Right cardiac atrium (tissue), 5 donors: ENCODE measurements around the gene LRRC10B. TPM values are rescaled to one million over a fixed set of nuclear protein-coding genes. Genes with fewer than 3 reads are reported as not detected.

Source experiments
- ATAC-seq, 2 donors: fragments of 200-7000 bp; cut with Tn5 transposase; one replicate each; pipeline versions ENCODE4 v1.8.0 to v1.9.1; 2020; ENCODE audit warnings: moderate library complexity in 2 of 2, mild to moderate bottlenecking in 1 of 2
- DNase-seq, 3 donors: peaks; one replicate each; pipeline ENCODE4 v3.0.0-alpha.2; 2020
- H3K27ac ChIP-seq: one replicate; pipeline ENCODE4 v1.5.1; 2013; ENCODE audit warnings: mild to moderate bottlenecking, low read length, control low read depth, moderate library complexity
- H3K27me3 ChIP-seq: one replicate; pipeline ENCODE4 v1.6.1; 2013; ENCODE audit not compliant: control insufficient read depth, insufficient read depth
- H3K4me1 ChIP-seq: one replicate; pipeline ENCODE4 v1.6.1; 2013; ENCODE audit warnings: low read length; ENCODE audit not compliant: control insufficient read depth, insufficient read depth
- H3K4me3 ChIP-seq: one replicate; pipeline ENCODE4 v1.5.1; 2013; ENCODE audit warnings: low read length, control low read depth
- H3K9me3 ChIP-seq: one replicate; pipeline ENCODE4 v1.6.1; 2013; ENCODE audit warnings: low read length; ENCODE audit not compliant: control insufficient read depth
- WGBS: extraction: QIAGEN DNeasy Blood & Tissue Kit; methylation state at CpG from one replicate; pipeline ENCODE4 v1.1.7; 2013; 5-methylcytosine and 5-hydroxymethylcytosine counted together
- intact Hi-C, 4 donors: fragments of 100-400 bp; cut with DNase I; formaldehyde crosslinking; loops; one replicate each; pipeline versions ENCODE4 v1.11.0 to v1.14.0; 2022 to 2023
- polyA plus RNA-seq: library from polyadenylated mRNA; stranded (reverse); fragments of 200-250 nt; gene quantifications from one replicate; pipeline ENCODE4 v1.2.3, GENCODE V29; 2013
- total RNA-seq, 4 donors: library from RNA; stranded (reverse); fragmentation: NEBNext Ultra II Directional; extraction: Animal tissue kit (Norgen Biotek cat#: 25700); gene quantifications; one replicate each; pipeline ENCODE4 v1.2.1, GENCODE V29; 2021
- donor health status: healthy with polysubstance abuse.
- donor health status: DM: no; HTN: yes; CAD: no.
- donor health status: DM: no; HTN: no; CAD: no.
- donor health status: DM: no; HTN: yes; CAD: no; lungs with severe emphysema.
- donor health status: DM: yes; HTN: yes; CAD: no.

Gene LRRC10B
- total and polyA plus RNA-seq, 5 donors = 0.09 to 0.86 (median 0.57) TPM

- peaks cover 8% of the 10 kb centered on the region for H3K4me1 ChIP-seq
- intact Hi-C loops = no loop called here
Measured at GRCh38 chr11:61540528-61540927, 32.0 kb downstream of the LRRC10B start.

GRCh38 chr11:61541598-61541997 lies 33.0 kb downstream of the LRRC10B start:
- ATAC-seq = no peak

More at GRCh38 chr11:61540528-61540927, 32.0 kb downstream of the LRRC10B start:
- DNase-seq (no peak), ATAC-seq (no peak)
- WGBS = 57% methylated on average over 9 of the region's 9 CpGs
- no peak overlapping the region for H3K4me3 ChIP-seq
- H3K27ac ChIP-seq = no peak overlapping the region
- no peaks in the 10 kb centered on the region for H3K9me3 ChIP-seq
- no peaks in the 10 kb centered on the region for H3K27me3 ChIP-seq

GRCh38 chr11:61542024-61542461 lies 33.5 kb downstream of the LRRC10B start:
- peak in 1 of 2 donors; percentile 7 for ATAC-seq
- intact Hi-C loops = no loop called here
- H3K4me3 ChIP-seq = no peak overlapping the region
- 52% methylated on average over 19 of the region's 19 CpGs for WGBS
- no peaks in the 10 kb centered on the region for H3K27me3 ChIP-seq
- no peaks in the 10 kb centered on the region for H3K9me3 ChIP-seq
- H3K4me1 ChIP-seq = peaks cover 8% of the 10 kb centered on the region
- H3K27ac ChIP-seq = no peak overlapping the region
- DNase-seq = peak in 1 of 3 donors; percentile 70

More at GRCh38 chr11:61541598-61541997, 33.0 kb downstream of the LRRC10B start:
- WGBS = 33% methylated on average over 3 of the region's 3 CpGs
- Histone ChIP-seq H3K4me1 (peaks cover 8% of the 10 kb centered on the region), H3K27me3 (no peaks in the 10 kb centered on the region), H3K9me3 (no peaks in the 10 kb centered on the region), H3K4me3 (no peak overlapping the region), H3K27ac (no peak overlapping the region)
- intact Hi-C loops = no loop called here
- no peak for DNase-seq

GRCh38 chr11:61542705-61543104 lies 34.2 kb downstream of the LRRC10B start:
- Histone ChIP-seq H3K4me3 (no peak overlapping the region), H3K27ac (no peak overlapping the region), H3K4me1 (peaks cover 8% of the 10 kb centered on the region), H3K27me3 (no peaks in the 10 kb centered on the region), H3K9me3 (no peaks in the 10 kb centered on the region)
- intact Hi-C loops = no loop called here
- WGBS = 80% methylated on average over 16 of the region's 16 CpGs
- DNase-seq = no peak
- no peak for ATAC-seq

GRCh38 chr11:61543606-61544306 lies 35.2 kb downstream of the LRRC10B start:
- DNase-seq = no peak
- no peak overlapping the region for H3K27ac ChIP-seq
- intact Hi-C loops = no loop called here
- H3K9me3 ChIP-seq = no peaks in the 10 kb centered on the region
- no peak for ATAC-seq
- peaks cover 8% of the 10 kb centered on the region for H3K4me1 ChIP-seq
- 95% methylated on average over 4 of the region's 4 CpGs for WGBS
- no peak overlapping the region for H3K4me3 ChIP-seq
- H3K27me3 ChIP-seq = no peaks in the 10 kb centered on the region

- intact Hi-C loops = no loop called here
- ATAC-seq (no peak), DNase-seq (peak in 1 of 3 donors; percentile 3)
- Histone ChIP-seq H3K9me3 (no peaks in the 10 kb centered on the region), H3K27ac (no peak overlapping the region), H3K4me3 (no peak overlapping the region), H3K4me1 (peaks cover 8% of the 10 kb centered on the region), H3K27me3 (no peaks in the 10 kb centered on the region)
- WGBS = 87% methylated on average over 6 of the region's 6 CpGs
Measured at GRCh38 chr11:61544466-61544865, 35.9 kb downstream of the LRRC10B start.

GRCh38 chr11:61545341-61545740 lies 36.8 kb downstream of the LRRC10B start:
- 97% methylated on average over 7 of the region's 7 CpGs for WGBS
- peaks cover 8% of the 10 kb centered on the region for H3K4me1 ChIP-seq
- H3K9me3 ChIP-seq = no peaks in the 10 kb centered on the region
- no peak overlapping the region for H3K4me3 ChIP-seq
- H3K27ac ChIP-seq = no peak overlapping the region
- DNase-seq (peak in 1 of 3 donors; percentile 18), ATAC-seq (no peak)
- no peaks in the 10 kb centered on the region for H3K27me3 ChIP-seq
- intact Hi-C loops = no loop called here

GRCh38 chr11:61545921-61546320 lies 37.4 kb downstream of the LRRC10B start:
- 94% methylated on average over 32 of the region's 32 CpGs for WGBS
- Histone ChIP-seq H3K9me3 (no peaks in the 10 kb centered on the region), H3K27ac (no peak overlapping the region), H3K4me1 (peaks cover 7% of the 10 kb centered on the region), H3K4me3 (no peak overlapping the region), H3K27me3 (no peaks in the 10 kb centered on the region)
- intact Hi-C loops = no loop called here
- ATAC-seq (no peak), DNase-seq (peak; percentile 8 to 60 (median 46))

- 52% methylated on average over 20 of the region's 20 CpGs for WGBS
- Histone ChIP-seq H3K27ac (no peak overlapping the region), H3K27me3 (no peaks in the 10 kb centered on the region), H3K4me1 (peaks cover 6% of the 10 kb centered on the region), H3K9me3 (no peaks in the 10 kb centered on the region), H3K4me3 (no peak overlapping the region)
- DNase-seq (peak in 2 of 3 donors; percentile 42 to 59), ATAC-seq (no peak)
- intact Hi-C loops = no loop called here
Measured at GRCh38 chr11:61546663-61547062, 38.1 kb downstream of the LRRC10B start.

GRCh38 chr11:61547246-61547645 lies 38.7 kb downstream of the LRRC10B start:
- Histone ChIP-seq H3K9me3 (no peaks in the 10 kb centered on the region), H3K4me3 (no peak overlapping the region), H3K4me1 (peaks cover 1% of the 10 kb centered on the region), H3K27me3 (no peaks in the 10 kb centered on the region), H3K27ac (no peak overlapping the region)
- peak in 1 of 3 donors; percentile 4 for DNase-seq
- WGBS = 82% methylated on average over 19 of the region's 19 CpGs
- ATAC-seq = no peak
- intact Hi-C loops = no loop called here

- no peak for DNase-seq
- WGBS = 63% methylated on average over 8 of the region's 8 CpGs
- H3K4me1 ChIP-seq = no peaks in the 10 kb centered on the region
- no peak overlapping the region for H3K4me3 ChIP-seq
- ATAC-seq = no peak
- H3K27ac ChIP-seq = peak overlapping the region; percentile 37
- H3K27me3 ChIP-seq = no peaks in the 10 kb centered on the region
- H3K9me3 ChIP-seq = no peaks in the 10 kb centered on the region
- intact Hi-C loops = no loop called here
Measured at GRCh38 chr11:61549177-61549576, 40.6 kb downstream of the LRRC10B start.
